HEK293T (cell line): ENCODE measurements around the gene KCNG2.

Experiments used
- CTCF ChIA-PET: fragments of 350-600 bp; formaldehyde crosslinking; extraction: SDS; loops from one replicate; lab custom pipeline; 2021; ENCODE audit warnings: antibody characterized with exemption, inconsistent platforms; lab: Yijun Ruan, JAX
- POLR2A ChIA-PET: fragments of 350-600 bp; formaldehyde crosslinking; extraction: SDS; loops from one replicate; lab custom pipeline; 2020; ENCODE audit warnings: antibody characterized with exemption, inconsistent platforms; lab: Yijun Ruan, JAX
- DNase-seq: peaks from one replicate; pipeline ENCODE4 v3.0.0; 2012; ENCODE audit warnings: mixed read lengths; ENCODE audit errors: extremely low spot score
- ARNT ChIP-seq: fragments of 450-650 bp; IDR thresholded peaks from 2 replicates; pipeline ENCODE4 v1.6.1; 2017; ENCODE audit warnings: mild to moderate bottlenecking
- BHLHE40 ChIP-seq: fragments of 450-650 bp; IDR thresholded peaks from 2 replicates; pipeline ENCODE4 v1.6.1; 2016; ENCODE audit warnings: mild to moderate bottlenecking, moderate library complexity, borderline replicate concordance
- CTBP1 ChIP-seq: fragments of 450-650 bp; IDR thresholded peaks from 2 replicates; pipeline ENCODE4 v1.6.1; 2016; ENCODE audit warnings: borderline replicate concordance
- ELF4 ChIP-seq: fragments of 450-650 bp; IDR thresholded peaks from 2 replicates; pipeline ENCODE4 v1.6.1; 2017; ENCODE audit warnings: antibody characterized with exemption
- FOXA1 ChIP-seq: fragments of 450-650 bp; IDR thresholded peaks from 2 replicates; pipeline ENCODE4 v1.6.1; 2016; ENCODE audit warnings: mild to moderate bottlenecking
- FOXK2 ChIP-seq: fragments of 450-650 bp; IDR thresholded peaks from 2 replicates; pipeline ENCODE4 v1.6.1; 2016; ENCODE audit warnings: mild to moderate bottlenecking
- FOXM1 ChIP-seq: fragments of 450-650 bp; IDR thresholded peaks from 2 replicates; pipeline ENCODE4 v1.6.1; 2017; ENCODE audit warnings: mild to moderate bottlenecking, borderline replicate concordance
- HDGF ChIP-seq: fragments of 450-650 bp; IDR thresholded peaks from 2 replicates; pipeline ENCODE4 v1.6.1; 2017; ENCODE audit warnings: antibody characterized with exemption, borderline replicate concordance
- L3MBTL2 ChIP-seq: fragments of 450-650 bp; conservative IDR thresholded peaks from 2 replicates; pipeline ENCODE4 v1.6.1; 2016; ENCODE audit warnings: mild to moderate bottlenecking
- LEF1 ChIP-seq: fragments of 450-650 bp; IDR thresholded peaks from 2 replicates; pipeline ENCODE4 v1.6.1; 2017; ENCODE audit warnings: mild to moderate bottlenecking, borderline replicate concordance
- NFRKB ChIP-seq: fragments of 450-650 bp; IDR thresholded peaks from 2 replicates; pipeline ENCODE4 v1.6.1; 2016; ENCODE audit warnings: mild to moderate bottlenecking, moderate library complexity
- SP1 ChIP-seq: fragments of 450-650 bp; IDR thresholded peaks from 2 replicates; pipeline ENCODE4 v1.6.1; 2017
- SUZ12 ChIP-seq: fragments of 450-650 bp; IDR thresholded peaks from 2 replicates; pipeline ENCODE4 v1.6.1; 2016; ENCODE audit warnings: mild to moderate bottlenecking
- TARDBP ChIP-seq: fragments of 450-650 bp; IDR thresholded peaks from 2 replicates; pipeline ENCODE4 v1.6.1; 2016
- ZNF384 ChIP-seq: fragments of 450-650 bp; IDR thresholded peaks from 2 replicates; pipeline ENCODE4 v1.6.1; 2016
- TF ChIP-seq, protein P1 (sequence below): fragments of 450-650 bp; IDR thresholded peaks from 2 replicates; pipeline ENCODE4 v1.6.1; 2016

KCNG2 gene

DNA sequence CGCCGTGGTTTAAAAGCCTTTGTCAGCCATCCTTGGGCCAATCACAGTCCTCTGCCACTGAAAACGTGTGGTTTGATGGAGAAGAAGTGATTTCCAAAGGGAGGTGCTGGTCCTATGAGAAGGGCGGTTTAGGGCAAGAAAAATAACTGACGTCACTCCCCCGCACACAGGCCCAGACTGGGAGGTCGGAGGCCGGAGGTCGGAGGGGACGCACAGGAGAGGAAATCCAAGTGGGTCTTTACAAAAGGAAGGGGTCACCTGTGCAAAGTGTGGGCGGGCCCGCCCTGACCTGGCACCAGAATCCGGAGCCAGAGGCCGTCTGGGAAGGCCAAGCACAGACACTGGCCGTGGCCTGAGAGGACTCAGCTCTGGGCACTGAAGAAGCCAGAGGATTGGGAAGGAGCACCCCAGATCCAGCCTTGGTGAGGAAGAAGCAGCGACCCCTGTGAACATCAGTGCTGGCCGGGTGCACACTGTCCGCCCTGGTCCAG lies 18.0 kb upstream of the KCNG2 start:
- CTCF ChIA-PET = no interaction called here
- POLR2A ChIA-PET = no interaction called here
- DNase-seq = no peak
- TF ChIP-seq BHLHE40 (no peak), ELF4 (no peak), ARNT (no peak), FOXA1 (no peak), HDGF (no peak), NFRKB (no peak), SP1 (no peak), FOXK2 (no peak), ZNF384 (no peak)
- TF ChIP-seq, protein P1, sequence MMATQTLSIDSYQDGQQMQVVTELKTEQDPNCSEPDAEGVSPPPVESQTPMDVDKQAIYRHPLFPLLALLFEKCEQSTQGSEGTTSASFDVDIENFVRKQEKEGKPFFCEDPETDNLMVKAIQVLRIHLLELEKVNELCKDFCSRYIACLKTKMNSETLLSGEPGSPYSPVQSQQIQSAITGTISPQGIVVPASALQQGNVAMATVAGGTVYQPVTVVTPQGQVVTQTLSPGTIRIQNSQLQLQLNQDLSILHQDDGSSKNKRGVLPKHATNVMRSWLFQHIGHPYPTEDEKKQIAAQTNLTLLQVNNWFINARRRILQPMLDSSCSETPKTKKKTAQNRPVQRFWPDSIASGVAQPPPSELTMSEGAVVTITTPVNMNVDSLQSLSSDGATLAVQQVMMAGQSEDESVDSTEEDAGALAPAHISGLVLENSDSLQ = no peak

DNA sequence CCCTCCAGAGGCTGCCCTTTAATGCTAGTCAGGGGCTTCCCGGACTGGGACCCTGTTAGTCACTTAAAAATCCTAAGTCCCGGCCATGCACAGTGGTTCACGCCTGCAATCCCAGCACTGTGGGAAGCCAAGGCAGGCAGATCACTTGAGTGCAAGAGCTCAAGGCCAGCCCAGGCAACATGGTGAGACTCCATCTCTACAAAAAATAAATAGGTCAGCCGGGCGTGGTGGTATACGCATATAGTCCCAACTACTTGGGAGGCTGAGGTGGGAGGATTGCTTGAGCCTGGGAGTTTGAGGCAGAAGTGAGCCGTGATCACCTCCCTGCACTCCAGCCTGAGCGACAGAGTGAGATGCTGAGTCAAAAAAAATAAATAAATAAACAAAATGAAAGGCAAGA lies 17.2 kb upstream of the KCNG2 start:
- POLR2A ChIA-PET = no interaction called here
- CTCF ChIA-PET = no interaction called here
- TF ChIP-seq, protein P1 = no peak
- TF ChIP-seq FOXK2 (no peak), TARDBP (no peak), SUZ12 (no peak), CTBP1 (no peak), FOXA1 (no peak), BHLHE40 (no peak), ZNF384 (no peak), HDGF (no peak), SP1 (no peak), NFRKB (no peak), LEF1 (no peak), FOXM1 (no peak), ELF4 (no peak)
- no peak for DNase-seq

DNA sequence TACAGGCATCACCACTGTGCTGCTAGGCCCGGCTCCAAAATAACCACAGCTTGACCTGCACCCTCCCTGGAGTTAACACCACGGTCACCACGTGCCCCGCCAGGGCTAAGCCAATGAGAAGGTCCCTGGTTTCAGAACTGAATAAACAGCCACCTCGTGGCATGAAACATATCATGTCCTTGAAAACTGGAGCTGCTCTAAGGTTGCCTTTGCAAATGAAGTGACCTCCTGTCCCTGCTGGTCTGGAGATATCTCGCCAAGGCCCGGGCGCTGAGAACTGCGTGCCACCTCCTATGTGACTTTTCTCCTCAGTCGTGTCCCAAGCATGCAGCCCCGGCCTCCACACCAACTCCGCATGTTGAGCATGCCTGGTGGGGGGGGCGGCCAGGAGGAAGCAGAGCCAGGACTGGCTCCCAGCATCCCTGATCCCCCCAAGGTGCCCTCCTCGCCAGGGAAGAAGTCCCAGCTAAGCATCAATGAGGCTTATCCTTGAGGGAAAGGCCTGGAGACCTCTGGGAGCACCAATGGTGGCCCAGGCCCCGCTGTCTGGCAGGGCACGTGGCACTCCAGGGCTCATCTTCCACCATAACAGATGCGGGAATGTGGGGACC lies 16.3 kb upstream of the KCNG2 start:
- POLR2A ChIA-PET = no interaction called here
- CTCF ChIA-PET = no interaction called here
- no peak for DNase-seq
- TF ChIP-seq CTBP1 (no peak), ZNF384 (no peak), FOXK2 (no peak), FOXA1 (no peak), ELF4 (no peak), BHLHE40 (no peak), FOXM1 (no peak), SP1 (no peak), HDGF (no peak), NFRKB (no peak), TARDBP (no peak), SUZ12 (no peak), ARNT (no peak)
- TF ChIP-seq, protein P1 = no peak

DNA sequence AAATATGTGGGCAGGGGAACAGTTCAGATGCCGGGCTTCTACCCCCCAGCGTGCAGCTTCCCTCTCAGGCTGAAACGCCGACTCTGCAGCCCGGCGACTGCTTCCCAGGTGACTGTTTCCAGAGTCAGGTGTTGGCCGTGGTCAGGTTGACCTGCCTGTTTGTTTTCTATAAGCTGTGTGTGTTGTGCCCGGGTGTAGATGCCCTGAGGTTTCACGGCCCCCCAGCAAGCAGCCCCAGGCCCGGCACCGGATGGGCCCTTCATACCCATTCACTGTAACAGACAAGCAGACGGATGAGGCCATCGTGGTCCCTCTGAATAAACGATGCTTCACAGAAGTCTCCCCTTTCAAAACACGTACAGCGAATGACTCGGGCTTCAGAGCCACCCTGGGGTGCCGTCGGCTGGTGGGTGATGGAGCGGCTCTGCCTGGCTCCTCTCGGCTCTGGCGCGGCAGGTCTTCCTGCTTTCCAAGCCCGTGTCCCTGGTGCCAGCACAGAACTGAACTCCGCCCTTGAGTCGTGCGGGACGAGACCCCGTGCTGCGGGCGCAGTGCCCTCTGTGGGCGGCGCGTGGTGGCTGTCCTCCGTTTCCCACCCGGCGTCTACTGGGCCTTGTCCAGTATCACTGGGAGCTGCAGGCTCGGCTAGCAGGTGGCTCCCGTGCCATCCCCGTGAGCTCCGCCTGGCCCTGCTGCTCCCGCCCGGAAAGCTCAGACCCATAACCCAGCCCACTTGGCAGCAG lies 15.0 kb upstream of the KCNG2 start:
- POLR2A ChIA-PET = no interaction called here
- CTCF ChIA-PET = no interaction called here
- TF ChIP-seq FOXA1 (no peak), ELF4 (no peak), ZNF384 (no peak), TARDBP (no peak), FOXM1 (no peak), L3MBTL2 (no peak), LEF1 (no peak), CTBP1 (no peak), HDGF (no peak), NFRKB (no peak), SUZ12 (no peak), SP1 (no peak), BHLHE40 (no peak), FOXK2 (no peak), ARNT (no peak)
- TF ChIP-seq, protein P1 = no peak
- DNase-seq = no peak

DNA sequence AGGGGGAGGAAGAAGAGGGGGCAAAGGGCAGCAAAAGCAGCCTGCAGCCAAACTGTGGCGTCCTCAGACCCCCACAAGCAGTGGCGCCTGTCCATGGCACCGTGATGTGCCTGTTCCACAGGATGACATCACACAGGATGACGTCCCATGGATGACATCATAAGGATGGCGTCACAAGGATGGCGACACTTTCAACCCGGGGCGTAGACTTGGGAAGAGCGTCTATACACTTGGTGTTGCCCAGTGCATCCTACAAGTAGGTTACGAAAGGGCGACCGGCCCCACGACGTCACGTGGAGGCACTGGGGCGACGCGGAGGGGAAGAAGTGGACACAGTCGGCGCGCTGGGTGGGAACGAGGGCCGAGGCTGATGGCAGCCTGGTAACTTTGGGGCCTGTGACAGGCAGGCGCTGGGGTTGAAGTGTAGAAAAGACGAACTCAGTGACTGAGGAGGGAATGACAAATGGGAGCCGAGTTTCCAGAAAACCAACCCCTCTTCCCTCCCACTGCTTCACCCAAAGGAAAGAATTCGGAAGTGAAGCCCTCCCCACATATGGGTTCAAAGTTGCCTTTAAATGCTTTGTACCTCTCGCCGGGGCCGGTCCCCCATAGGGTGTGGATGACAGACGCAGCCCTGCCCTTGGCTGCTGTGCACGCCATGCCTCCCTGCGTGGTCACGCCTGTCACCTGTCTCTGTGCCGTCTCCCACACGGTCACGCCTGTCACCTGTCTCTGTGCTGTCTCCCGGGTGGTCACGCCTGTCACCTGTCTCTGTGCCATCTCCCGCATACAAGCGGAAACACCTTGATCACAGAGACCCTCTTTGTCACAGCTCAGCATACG lies 13.4 kb upstream of the KCNG2 start:
- ChIA-PET CTCF (no interaction called here), POLR2A (no interaction called here)
- no peak for DNase-seq
- TF ChIP-seq, protein P1 = no peak
- TF ChIP-seq TARDBP (no peak), ELF4 (no peak), NFRKB (no peak), L3MBTL2 (no peak), BHLHE40 (no peak), HDGF (no peak), CTBP1 (no peak), ZNF384 (no peak), SP1 (no peak), ARNT (no peak), SUZ12 (no peak), FOXK2 (no peak), LEF1 (no peak), FOXA1 (no peak), FOXM1 (no peak)
